Keratinocyte (primary cell): Measurements from ENCODE around the gene GALP. TPM values are rescaled to one million over a fixed set of nuclear protein-coding genes. Genes with fewer than 3 reads are reported as not detected.

Source experiments
- DNase-seq: peaks from one replicate; pipeline ENCODE4 v3.0.0-alpha.2; 2011; ENCODE audit warnings: low read depth, missing footprints, low spot score
- FAIRE-seq: peaks from 2 replicates; lab custom pipeline; 2011; peaks lifted over from hg19 to GRCh38; lab: Jason Lieb, UNC
- H2AFZ ChIP-seq: 2 replicates; pipeline ENCODE4 v1.6.0; 2012; ENCODE audit warnings: low read length, control low read depth, inconsistent platforms; ENCODE audit not compliant: control insufficient read depth
- H3K27ac ChIP-seq: 2 replicates; pipeline ENCODE4 v1.5.1; 2011; ENCODE audit warnings: low read length; ENCODE audit not compliant: control insufficient read depth, insufficient read depth
- H3K27me3 ChIP-seq: 3 replicates; pipeline ENCODE4 v1.6.0; 2011; ENCODE audit warnings: low read length; ENCODE audit not compliant: control insufficient read depth, insufficient read depth; ENCODE audit errors: extremely low read depth
- H3K36me3 ChIP-seq, 2 experiments: 2 replicates in 1 of 2; 3 replicates in 1 of 2; pipeline ENCODE4 v1.5.1; 2011; ENCODE audit warnings: low read length in 2 of 2, mild to moderate bottlenecking in 1 of 2; ENCODE audit not compliant: control insufficient read depth in 2 of 2, insufficient read depth in 2 of 2; ENCODE audit errors: extremely low read depth in 1 of 2
- H3K4me1 ChIP-seq: 3 replicates; pipeline ENCODE4 v1.5.1; 2011; ENCODE audit warnings: low read length; ENCODE audit not compliant: control insufficient read depth, insufficient read depth; ENCODE audit errors: extremely low read depth
- H3K4me2 ChIP-seq: 3 replicates; pipeline ENCODE4 v1.6.0; 2011; ENCODE audit warnings: low read depth, low read length; ENCODE audit not compliant: control insufficient read depth, insufficient read depth; ENCODE audit errors: extremely low read depth
- H3K4me3 ChIP-seq, 3 experiments: fragments of 200-600 bp in 1 of 3; sonication (generic) in 1 of 3; 2 replicates in 2 of 3; 3 replicates in 1 of 3; pipeline ENCODE4 v1.5.1; 2011 to 2016; ENCODE audit warnings: low read length in 3 of 3, mild to moderate bottlenecking in 3 of 3, control low read depth in 2 of 3, inconsistent platforms in 1 of 3, low read depth in 1 of 3, mixed read lengths in 1 of 3, mixed run types in 1 of 3, moderate library complexity in 1 of 3; ENCODE audit not compliant: control insufficient read depth in 2 of 3, insufficient read depth in 2 of 3; ENCODE audit errors: extremely low read depth in 1 of 3
- H3K79me2 ChIP-seq: 2 replicates; pipeline ENCODE4 v1.6.0; 2012; ENCODE audit warnings: low read length; ENCODE audit not compliant: control insufficient read depth, insufficient read depth
- H3K9ac ChIP-seq: 3 replicates; pipeline ENCODE4 v1.6.0; 2011; ENCODE audit warnings: low read length; ENCODE audit not compliant: control insufficient read depth, insufficient read depth; ENCODE audit errors: extremely low read depth
- H3K9me1 ChIP-seq: 3 replicates; pipeline ENCODE4 v1.6.0; 2011; ENCODE audit warnings: low read length; ENCODE audit not compliant: control insufficient read depth, insufficient read depth; ENCODE audit errors: extremely low read depth
- H3K9me3 ChIP-seq: 2 replicates; pipeline ENCODE4 v1.5.1; 2012; ENCODE audit warnings: low read depth, low read length; ENCODE audit not compliant: control insufficient read depth
- H4K20me1 ChIP-seq: 3 replicates; pipeline ENCODE4 v1.6.0; 2011; ENCODE audit warnings: low read length; ENCODE audit not compliant: control insufficient read depth, insufficient read depth; ENCODE audit errors: extremely low read depth
- EZH2 ChIP-seq: IDR thresholded peaks from one replicate; pipeline ENCODE4 v1.6.1; 2012; ENCODE audit warnings: inconsistent platforms, mild to moderate bottlenecking, low read length, moderate library complexity
- dilution Hi-C: fragments of 300-500 bp; cut with MboI; formaldehyde crosslinking; loops from one replicate; pipeline ENCODE4 v1.7.0; 2020; ENCODE audit warnings: low sequenced_read_pairs; ENCODE audit not compliant: extremely low pct_ligation_motif_present
- polyA plus RNA-seq, 5 experiments: library from polyadenylated mRNA; depleted of rRNA in 3 of 5; stranded (reverse) in 3 of 5; stranded (forward) in 1 of 5; unstranded in 1 of 5; fragments of >200 nt; gene quantifications; 1 replicate in 1 of 5; 2 replicates in 3 of 5; 3 replicates in 1 of 5; pipeline versions ENCODE4 v1.2.1 to v1.2.3, GENCODE V29; 2011 to 2012; ENCODE audit warnings: missing spikeins in 2 of 5, low read depth in 1 of 5, low replicate concordance in 1 of 5
- TF ChIP-seq, protein P1 (sequence below), 3 experiments: IDR thresholded peaks in 1 of 3; conservative IDR thresholded peaks in 1 of 3; optimal IDR thresholded peaks in 1 of 3; 2 replicates in 2 of 3; 3 replicates in 1 of 3; pipeline versions ENCODE3 to v1.5.1; 2011; ENCODE audit warnings: low read length in 3 of 3, mild to moderate bottlenecking in 3 of 3, moderate library complexity in 2 of 3, control low read depth in 1 of 3, inconsistent platforms in 1 of 3; ENCODE audit not compliant: insufficient read depth in 2 of 3; ENCODE audit errors: extremely low read depth in 1 of 3

The GALP gene
- polyA plus RNA-seq, 1 donor (not counting 4 experiments of a cell fraction or from before 2014, with no cell fraction given) = not detected

DNA sequence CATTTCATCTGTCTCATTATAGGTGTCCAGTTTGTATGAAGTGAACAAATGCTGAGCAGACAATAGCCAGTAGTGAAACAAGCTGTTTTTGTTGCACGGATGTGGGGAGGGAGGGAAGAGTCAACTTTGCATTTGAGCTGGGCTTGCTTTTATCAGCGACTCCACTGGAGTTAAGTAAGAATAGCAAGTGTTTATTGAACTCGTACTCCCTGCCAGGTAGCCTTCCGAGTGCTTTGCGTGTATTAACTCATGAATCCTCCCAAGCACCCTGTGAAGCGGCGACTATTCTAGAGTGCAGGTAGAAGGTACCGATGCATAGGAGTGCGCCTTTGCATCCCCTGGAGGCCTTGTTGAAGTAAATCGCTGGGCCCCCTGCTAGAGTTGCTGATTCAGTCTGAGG lies 39.4 kb upstream of the GALP start:
- H3K9me3 ChIP-seq = no peaks in the 10 kb centered on the region
- no peaks in the 10 kb centered on the region for H4K20me1 ChIP-seq
- no peaks in the 10 kb centered on the region for H3K9me1 ChIP-seq
- H3K4me2 ChIP-seq = no peak overlapping the region
- H3K79me2 ChIP-seq = no peaks in the 10 kb centered on the region
- no peak overlapping the region for H2AFZ ChIP-seq
- H3K36me3 ChIP-seq = no peaks in the 10 kb centered on the region
- no peak for FAIRE-seq
- TF ChIP-seq EZH2 = no peak
- TF ChIP-seq, protein P1, sequence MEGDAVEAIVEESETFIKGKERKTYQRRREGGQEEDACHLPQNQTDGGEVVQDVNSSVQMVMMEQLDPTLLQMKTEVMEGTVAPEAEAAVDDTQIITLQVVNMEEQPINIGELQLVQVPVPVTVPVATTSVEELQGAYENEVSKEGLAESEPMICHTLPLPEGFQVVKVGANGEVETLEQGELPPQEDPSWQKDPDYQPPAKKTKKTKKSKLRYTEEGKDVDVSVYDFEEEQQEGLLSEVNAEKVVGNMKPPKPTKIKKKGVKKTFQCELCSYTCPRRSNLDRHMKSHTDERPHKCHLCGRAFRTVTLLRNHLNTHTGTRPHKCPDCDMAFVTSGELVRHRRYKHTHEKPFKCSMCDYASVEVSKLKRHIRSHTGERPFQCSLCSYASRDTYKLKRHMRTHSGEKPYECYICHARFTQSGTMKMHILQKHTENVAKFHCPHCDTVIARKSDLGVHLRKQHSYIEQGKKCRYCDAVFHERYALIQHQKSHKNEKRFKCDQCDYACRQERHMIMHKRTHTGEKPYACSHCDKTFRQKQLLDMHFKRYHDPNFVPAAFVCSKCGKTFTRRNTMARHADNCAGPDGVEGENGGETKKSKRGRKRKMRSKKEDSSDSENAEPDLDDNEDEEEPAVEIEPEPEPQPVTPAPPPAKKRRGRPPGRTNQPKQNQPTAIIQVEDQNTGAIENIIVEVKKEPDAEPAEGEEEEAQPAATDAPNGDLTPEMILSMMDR (optimal IDR thresholded peaks at IDR 0.05 in 1 of 3, IDR thresholded peaks at IDR 0.05 in 1 of 3, conservative IDR thresholded peaks at IDR 0.05 in 1 of 3; ENCODE audit: extremely low read depth in 1 of 3, insufficient read depth in 2 of 3, low read length in 3 of 3) = no peak
- H3K27ac ChIP-seq = no peak overlapping the region
- H3K27me3 ChIP-seq = no peaks in the 10 kb centered on the region
- no peak for DNase-seq
- dilution Hi-C loops = no loop called here
- H3K9ac ChIP-seq = no peak overlapping the region
- peaks cover 18% of the 10 kb centered on the region for H3K4me1 ChIP-seq
- H3K4me3 ChIP-seq = no peak overlapping the region

DNA sequence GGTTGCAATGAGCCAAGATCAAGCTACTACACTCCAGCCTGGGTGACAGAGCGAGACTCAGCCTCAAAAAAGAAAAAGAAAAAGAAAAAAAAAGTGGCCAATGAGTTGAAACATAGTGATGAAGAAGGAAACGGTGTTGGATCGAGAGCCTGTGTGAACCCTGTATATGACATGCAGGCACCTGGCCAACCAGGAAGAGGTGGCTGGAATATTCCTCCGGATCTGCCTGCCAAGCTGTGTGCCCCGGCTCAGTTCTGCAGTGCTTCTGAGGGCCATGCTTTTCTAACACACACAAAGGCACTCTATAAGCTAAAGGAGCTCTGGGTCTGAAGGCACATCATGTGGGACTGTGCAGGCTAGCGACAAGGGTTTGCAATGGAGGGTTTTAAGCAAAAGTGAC lies 38.4 kb upstream of the GALP start:
- H3K9me3 ChIP-seq = no peaks in the 10 kb centered on the region
- dilution Hi-C loops = no loop called here
- no peaks in the 10 kb centered on the region for H3K27me3 ChIP-seq
- no peak overlapping the region for H3K27ac ChIP-seq
- FAIRE-seq (no peak), DNase-seq (no peak)
- no peaks in the 10 kb centered on the region for H4K20me1 ChIP-seq
- TF ChIP-seq, protein P1 (optimal IDR thresholded peaks at IDR 0.05 in 1 of 3, IDR thresholded peaks at IDR 0.05 in 1 of 3, conservative IDR thresholded peaks at IDR 0.05 in 1 of 3; ENCODE audit: extremely low read depth in 1 of 3, insufficient read depth in 2 of 3, low read length in 3 of 3) = no peak
- H3K4me1 ChIP-seq = peaks cover 24% of the 10 kb centered on the region
- H3K4me2 ChIP-seq = no peak overlapping the region
- H3K36me3 ChIP-seq = no peaks in the 10 kb centered on the region
- no peak overlapping the region for H3K4me3 ChIP-seq
- no peaks in the 10 kb centered on the region for H3K9me1 ChIP-seq
- H3K9ac ChIP-seq = no peak overlapping the region
- no peak overlapping the region for H2AFZ ChIP-seq
- peaks cover 8% of the 10 kb centered on the region for H3K79me2 ChIP-seq
